ENCODE data around the gene RNF166.

Gene RNF166

GRCh38 chr16:88739139-88739976, 33.1 kb upstream of the RNF166 start:
- no peak for DNase-seq

- DNase-seq, result no peak
Measured at GRCh38 chr16:88738151-88739084, 32.2 kb upstream of the RNF166 start.

GRCh38 chr16:88737298-88738150, 31.3 kb upstream of the RNF166 start:
- no peak for DNase-seq

GRCh38 chr16:88736496-88736895, 30.3 kb upstream of the RNF166 start:
- no peak for DNase-seq

GRCh38 chr16:88736088-88736487, 29.9 kb upstream of the RNF166 start:
- no peak for DNase-seq

GRCh38 chr16:88735616-88736015, 29.4 kb upstream of the RNF166 start:
- DNase-seq, result no peak

- DNase-seq, result no peak
Measured at GRCh38 chr16:88735121-88735520, 28.9 kb upstream of the RNF166 start.

- DNase-seq, result no peak
Measured at GRCh38 chr16:88734361-88734728, 28.1 kb upstream of the RNF166 start.

GRCh38 chr16:88733630-88734360, 27.6 kb upstream of the RNF166 start:
- no peak for DNase-seq

GRCh38 chr16:88732961-88733294, 26.7 kb upstream of the RNF166 start:
- DNase-seq, result no peak

GRCh38 chr16:88732172-88732960, 26.2 kb upstream of the RNF166 start:
- no peak for DNase-seq

- no peak for DNase-seq
Measured at GRCh38 chr16:88731699-88732098, 25.5 kb upstream of the RNF166 start.

GRCh38 chr16:88730632-88731607, 24.7 kb upstream of the RNF166 start:
- no peak for DNase-seq

- DNase-seq, result no peak
Measured at GRCh38 chr16:88727871-88728270, 21.7 kb upstream of the RNF166 start.

- DNase-seq, result no peak
Measured at GRCh38 chr16:88726981-88727380, 20.8 kb upstream of the RNF166 start.

GRCh38 chr16:88726408-88726749, 20.2 kb upstream of the RNF166 start:
- DNase-seq, result no peak

GRCh38 chr16:88725609-88726407, 19.6 kb upstream of the RNF166 start:
- no peak for DNase-seq

- DNase-seq, result no peak
Measured at GRCh38 chr16:88724855-88725555, 18.8 kb upstream of the RNF166 start.

GRCh38 chr16:88723911-88724310, 17.7 kb upstream of the RNF166 start:
- no peak for DNase-seq
